Motor neuron (in vitro differentiated cells): ENCODE results near the gene BFSP2. TPM values are rescaled to one million over a fixed set of nuclear protein-coding genes. Genes with fewer than 3 reads are reported as not detected.

ENCODE experiments used
- ATAC-seq, 8 experiments: fragments of 200-7000 bp; cut with Tn5 transposase; replicated peaks in 6 of 8; 2 replicates each; pipeline ENCODE4 v1.8.0; 2021; ENCODE audit warnings: mild to moderate bottlenecking in 8 of 8, moderate library complexity in 8 of 8
- H3K27ac ChIP-seq, 2 donors: fragments of 250-450 bp; sonication (Bioruptor Pico); 2 replicates each; pipeline ENCODE4 v1.9.0; 2021; ENCODE audit warnings: antibody characterized with exemption in 2 of 2, mild to moderate bottlenecking in 2 of 2, moderate library complexity in 1 of 2
- H3K4me1 ChIP-seq, 2 donors: fragments of 250-450 bp; sonication (Bioruptor Pico); replicated peaks in 1 of 2; 2 replicates each; pipeline ENCODE4 v1.6.1; 2021; ENCODE audit warnings: antibody characterized with exemption in 2 of 2, mild to moderate bottlenecking in 2 of 2, moderate library complexity in 1 of 2
- H3K4me3 ChIP-seq, 5 donors: fragments of 250-450 bp; sonication (Bioruptor Pico); 2 replicates each; pipeline ENCODE4 v1.9.0; 2021; ENCODE audit warnings: antibody characterized with exemption in 5 of 5, mild to moderate bottlenecking in 5 of 5, moderate library complexity in 4 of 5
- WGBS, 10 experiments: fragments of 450-650 bp; shearing (Covaris generic); methylation state at CpG; one replicate each; pipeline ENCODE4 v1.0.0; 2022; 5-methylcytosine and 5-hydroxymethylcytosine counted together
- in situ Hi-C, 9 experiments: fragments of 400-800 bp; cut with MboI; loops; one replicate each; pipeline ENCODE4 v1.15.0; 2021; ENCODE audit warnings: low sequenced_read_pairs in 9 of 9, low pct_unique_long_range_greater_than_20kb in 2 of 9; ENCODE audit not compliant: unreplicated experiment in 9 of 9
- total RNA-seq, 8 experiments: library from RNA; unstranded; fragments of 300-600 nt; gene quantifications; 2 replicates each; pipeline versions ENCODE4 v1.2.3 to v1.2.4, GENCODE V29; 2022

The BFSP2 gene
- total RNA-seq, 8 experiments from 2014 or later, result 0.38 to 0.62 TPM; not detected in 6

- ATAC-seq, result peak in 3 of 8 experiments; percentile 69 to 94 (median 91)
- in situ Hi-C loops, result no loop called here
- H3K27ac ChIP-seq, result no peak overlapping the region
- no peaks in the 10 kb centered on the region for H3K4me1 ChIP-seq
- H3K4me3 ChIP-seq, result no peak overlapping the region
These were observed 29.2 kb downstream of the BFSP2 start for GRCh38 chr3:133429063-133429462.

- WGBS, 10 experiments, result 66 to 100% (median 86%) methylated on average over 1 to 2 of the region's 2 CpGs; no CpG with 5 or more reads in 3 of the 10 experiments
- Histone ChIP-seq H3K27ac (no peak overlapping the region), H3K4me1 (peaks cover 0 to 11% of the 10 kb centered on the region in 2 donors), H3K4me3 (no peak overlapping the region)
- in situ Hi-C loops, result no loop called here
- ATAC-seq, result no peak
These were observed 39.7 kb downstream of the BFSP2 start for GRCh38 chr3:133439563-133439962.

- Histone ChIP-seq H3K4me1 (peaks cover 0 to 11% of the 10 kb centered on the region in 2 donors), H3K27ac (no peak overlapping the region), H3K4me3 (no peak overlapping the region)
- no peak for ATAC-seq
- 40 to 100% (median 80%) methylated on average over 1 to 2 of the region's 2 CpGs; no CpG with 5 or more reads in 5 of the 10 experiments for WGBS, 10 experiments
- in situ Hi-C loops, result no loop called here
These were observed 40.8 kb downstream of the BFSP2 start for GRCh38 chr3:133440652-133441051.

GRCh38 chr3:133441867-133442270 lies 42.0 kb downstream of the BFSP2 start:
- Histone ChIP-seq H3K4me3 (no peak overlapping the region), H3K27ac (no peak overlapping the region), H3K4me1 (peaks cover 0 to 11% of the 10 kb centered on the region in 2 donors)
- peak in 2 of 8 experiments; percentile 39 to 51 for ATAC-seq
- in situ Hi-C loops, result no loop called here
- 53 to 89% (median 71%) methylated on average over 1 to 2 of the region's 3 CpGs; no CpG with 5 or more reads in 1 of the 10 experiments for WGBS, 10 experiments

GRCh38 chr3:133442518-133442917 lies 42.7 kb downstream of the BFSP2 start:
- H3K4me3 ChIP-seq, result no peak overlapping the region
- 50 to 100% (median 86%) methylated on average over 1 of the region's 1 CpG; no CpG with 5 or more reads in 5 of the 10 experiments for WGBS, 10 experiments
- H3K4me1 ChIP-seq, result peaks cover 0 to 11% of the 10 kb centered on the region in 2 donors
- no peak overlapping the region for H3K27ac ChIP-seq
- in situ Hi-C loops, result no loop called here
- ATAC-seq, result no peak

- 20 to 100% (median 71%) methylated on average over 1 to 5 of the region's 5 CpGs for WGBS, 10 experiments
- ATAC-seq, result peak in 5 of 8 experiments; percentile 31 to 64 (median 40)
- H3K4me1 ChIP-seq, result peaks cover 3 to 15% of the 10 kb centered on the region in 2 donors
- in situ Hi-C loops, result no loop called here
- no peak overlapping the region for H3K4me3 ChIP-seq
- no peak overlapping the region for H3K27ac ChIP-seq
These were observed 44.0 kb downstream of the BFSP2 start for GRCh38 chr3:133443649-133444422.

- peaks cover 3 to 17% of the 10 kb centered on the region in 2 donors for H3K4me1 ChIP-seq
- WGBS, 10 experiments, result 58 to 94% (median 83%) methylated on average over 2 to 4 of the region's 4 CpGs; no CpG with 5 or more reads in 5 of the 10 experiments
- no peak overlapping the region for H3K4me3 ChIP-seq
- no peak overlapping the region for H3K27ac ChIP-seq
- in situ Hi-C loops, result no loop called here
- no peak for ATAC-seq
These were observed 44.5 kb downstream of the BFSP2 start for GRCh38 chr3:133444423-133444774.

GRCh38 chr3:133445108-133445507 lies 45.3 kb downstream of the BFSP2 start:
- WGBS, 10 experiments, result 17 to 92% (median 63%) methylated on average over 1 to 2 of the region's 2 CpGs; no CpG with 5 or more reads in 3 of the 10 experiments
- in situ Hi-C loops, result no loop called here
- no peak overlapping the region for H3K27ac ChIP-seq
- ATAC-seq, result no peak
- H3K4me3 ChIP-seq, result no peak overlapping the region
- H3K4me1 ChIP-seq, result peaks cover 3 to 17% of the 10 kb centered on the region in 2 donors

- WGBS, 10 experiments, result 60 to 93% (median 76%) methylated on average over 2 to 4 of the region's 4 CpGs; no CpG with 5 or more reads in 4 of the 10 experiments
- in situ Hi-C loops, result no loop called here
- Histone ChIP-seq H3K27ac (no peak overlapping the region), H3K4me3 (no peak overlapping the region), H3K4me1 (peaks cover 5 to 25% of the 10 kb centered on the region in 2 donors)
- ATAC-seq, result no peak
These were observed 48.1 kb downstream of the BFSP2 start for GRCh38 chr3:133447750-133448477.

- Histone ChIP-seq H3K27ac (no peak overlapping the region), H3K4me1 (peaks cover 5 to 25% of the 10 kb centered on the region in 2 donors), H3K4me3 (no peak overlapping the region)
- ATAC-seq, result no peak
- in situ Hi-C loops, result no loop called here
- 8 to 100% (median 58%) methylated on average over 1 to 4 of the region's 4 CpGs; no CpG with 5 or more reads in 2 of the 10 experiments for WGBS, 10 experiments
These were observed 48.7 kb downstream of the BFSP2 start for GRCh38 chr3:133448478-133449122.

- peaks cover 15 to 36% of the 10 kb centered on the region in 2 donors for H3K4me1 ChIP-seq
- in situ Hi-C loops, result no loop called here
- 73 to 100% (median 91%) methylated on average over 1 to 3 of the region's 3 CpGs for WGBS, 10 experiments
- H3K27ac ChIP-seq, result no peak overlapping the region
- no peak for ATAC-seq
- no peak overlapping the region for H3K4me3 ChIP-seq
These were observed 51.5 kb downstream of the BFSP2 start for GRCh38 chr3:133451309-133451708.

GRCh38 chr3:133452641-133453319 lies 52.9 kb downstream of the BFSP2 start:
- WGBS, 10 experiments, result 0 to 77% (median 54%) methylated on average over 1 to 4 of the region's 5 CpGs; no CpG with 5 or more reads in 1 of the 10 experiments
- Histone ChIP-seq H3K27ac (no peak overlapping the region), H3K4me1 (peaks cover 15 to 36% of the 10 kb centered on the region in 2 donors), H3K4me3 (no peak overlapping the region)
- peak in 2 of 8 experiments; percentile 51 to 75 for ATAC-seq
- in situ Hi-C loops, result no loop called here
